Right ventricle myocardium superior (tissue), 1 donor: ENCODE data around the gene TLE2. TPM values are rescaled to one million over a fixed set of nuclear protein-coding genes. Genes with fewer than 3 reads are reported as not detected.

Source experiments
- total RNA-seq: library from RNA; stranded (reverse); fragmentation: NEBNext Ultra II Directional; extraction: Animal tissue kit (Norgen Biotek cat#: 25700); gene quantifications from one replicate; pipeline ENCODE4 v1.2.1, GENCODE V29; 2021
- donor health status: DM: no; HTN: yes; CAD: no; lungs with severe emphysema.

The TLE2 gene
- total RNA-seq, 1 donor from 2014 or later = 55.7 TPM

Other genes with a start within 250 kb of the TLE2 start
- 56.6 TPM for gene SGTA, start 246.0 kb downstream of the TLE2 start, total RNA-seq
- gene THOP1, start 243.8 kb downstream of the TLE2 start, total RNA-seq = 52.6 TPM
- 4.3 TPM for gene ZNF554, start 209.4 kb downstream of the TLE2 start, total RNA-seq
- 7.7 TPM for gene ZNF555, start 187.8 kb downstream of the TLE2 start, total RNA-seq
- gene ZNF556, start 161.9 kb downstream of the TLE2 start, total RNA-seq = not detected
- gene ZNF57, start 128.4 kb downstream of the TLE2 start, total RNA-seq = 3.5 TPM
- 2.1 TPM for gene ZNF77, start 84.3 kb downstream of the TLE2 start, total RNA-seq
- 0.70 TPM for gene TLE6, start 51.7 kb downstream of the TLE2 start, total RNA-seq
- 760 TPM for gene TLE5, start 33.2 kb upstream of the TLE2 start, total RNA-seq
- gene GNA11, start 65.1 kb upstream of the TLE2 start, total RNA-seq = 61.3 TPM
- 2.8 TPM for gene GNA15, start 106.8 kb upstream of the TLE2 start, total RNA-seq
- gene S1PR4, start 149.5 kb upstream of the TLE2 start, total RNA-seq = 0.27 TPM
- 24.9 TPM for gene NCLN, start 156.7 kb upstream of the TLE2 start, total RNA-seq
- not detected for gene CELF5, start 195.4 kb upstream of the TLE2 start, total RNA-seq